Measurements from ENCODE around the gene CALN1. TPM values are rescaled to one million over a fixed set of nuclear protein-coding genes. Genes with fewer than 3 reads are reported as not detected.

The CALN1 gene
- total and polyA plus RNA-seq, 9 of the 15 experiments (the other 6 are each of a cell fraction or from before 2014, with no cell fraction given), result 1.4 to 7.5 (median 3.3) TPM

GRCh38 chr7:72362246-72362645 is 49.9 kb downstream of the CALN1 start:
- no peaks in the 10 kb centered on the region for H3K79me2 ChIP-seq (ENCODE audit: control insufficient read depth, insufficient read depth, low read length)
- intact Hi-C loops (cut with micrococcal nuclease) (no loop called here), in situ Hi-C loops (cut with MboI) (no loop called here)
- WGBS (ENCODE audit: insufficient coverage, low coverage, missing lambda C conversion rate), result 10% methylated on average over 4 of the region's 4 CpGs
- no peak overlapping the region for H2AFZ ChIP-seq (ENCODE audit: low read depth, low read length)
- H3K4me3 ChIP-seq, result no peak overlapping the region
- no TSS peak for BruUV-seq (replicated peaks)
- ATAC-seq (no peak), FAIRE-seq (no peak), DNase-seq (ENCODE audit: extremely low read depth in 1 of 4, low spot score in 3 of 4) (no peak)
- no peaks in the 10 kb centered on the region for H3K9me1 ChIP-seq (ENCODE audit: control insufficient read depth, insufficient read depth, low read length)
- H3K9me3 ChIP-seq (replicated peaks; ENCODE audit: control insufficient read depth, insufficient read depth, low read depth, low read length), result no peaks in the 10 kb centered on the region
- no peak overlapping the region for H3K9ac ChIP-seq (ENCODE audit: insufficient read depth in 1 of 2, low read depth in 2 of 2, low read length in 2 of 2)
- H3K27ac ChIP-seq (ENCODE audit: extremely low read depth, low read depth, low read length), result no peak overlapping the region
- no peak for TF ChIP-seq SIN3A (IDR thresholded peaks at IDR 0.05; ENCODE audit: borderline replicate concordance in 2 of 2, control insufficient read depth in 1 of 2, low read depth in 2 of 2, low read length in 2 of 2)
- TF ChIP-seq GTF2E2 (tag; IDR thresholded peaks at IDR 0.05), result no peak
- no peak for TF ChIP-seq TBP (optimal IDR thresholded peaks at IDR 0.05; ENCODE audit: low read depth, low read length)
- TF ChIP-seq NCOA2 (IDR thresholded peaks at IDR 0.05; ENCODE audit: partially characterized antibody in 2 of 2), result no peak
- no peak for TF ChIP-seq NR1H2 (CRISPR knock-in tag; IDR thresholded peaks at IDR 0.05)
- no peak for TF ChIP-seq MED1 (CRISPR knock-in tag; IDR thresholded peaks at IDR 0.05; ENCODE audit: borderline replicate concordance)
- TF ChIP-seq MLX (CRISPR knock-in tag; conservative IDR thresholded peaks at IDR 0.05), result no peak
- TF ChIP-seq SRSF3 (IDR thresholded peaks at IDR 0.05; ENCODE audit: insufficient read depth, low read length), result no peak
- TF ChIP-seq ZC3H11A (IDR thresholded peaks at IDR 0.05; ENCODE audit: low read depth, low read length), result no peak
- no peak for TF ChIP-seq RAD51 (IDR thresholded peaks at IDR 0.05; ENCODE audit: borderline replicate concordance, low read depth)
- no peak for TF ChIP-seq HDAC3 (IDR thresholded peaks at IDR 0.05; ENCODE audit: borderline replicate concordance, partially characterized antibody)
- TF ChIP-seq ZNF280B (CRISPR knock-in tag; IDR thresholded peaks at IDR 0.05), result no peak
- TF ChIP-seq RHOXF2B (CRISPR knock-in tag; conservative IDR thresholded peaks at IDR 0.05), result no peak
- no peak for TF ChIP-seq SUPT5H (IDR thresholded peaks at IDR 0.05)
- TF ChIP-seq ZNF77 (CRISPR knock-in tag; IDR thresholded peaks at IDR 0.05), result no peak
- ChIA-PET CTCF (ENCODE audit: low intra/inter-chr PET ratio) (no interaction called here), POLR2A (no interaction called here)
- no peaks in the 10 kb centered on the region for H3K4me1 ChIP-seq (replicated peaks in 1 of 2; ENCODE audit: control insufficient read depth in 2 of 2, insufficient read depth in 2 of 2, low read length in 2 of 2)
- H3K4me2 ChIP-seq (ENCODE audit: insufficient read depth, low read length), result no peak overlapping the region
- no peaks in the 10 kb centered on the region for H4K20me1 ChIP-seq (replicated peaks; ENCODE audit: control insufficient read depth, insufficient read depth, low read length)
- H3K27me3 ChIP-seq (ENCODE audit: control insufficient read depth in 2 of 2, insufficient read depth in 2 of 2, low read length in 2 of 2), result peaks cover 6 to 30% of the 10 kb centered on the region in 2 experiments; a peak in 3 of 5 replicates
- H3K36me3 ChIP-seq (ENCODE audit: control insufficient read depth, insufficient read depth, low read length), result no peaks in the 10 kb centered on the region
